Endodermal cell (in vitro differentiated cells): ENCODE data around the gene NCAM1. TPM values are rescaled to one million over a fixed set of nuclear protein-coding genes. Genes with fewer than 3 reads are reported as not detected.

ENCODE experiments used
- DNase-seq: peaks from one replicate; pipeline ENCODE4 v3.0.0-alpha.2; 2017
- H3K27ac ChIP-seq: 2 replicates; pipeline ENCODE4 v1.5.1; 2013; ENCODE audit warnings: mild to moderate bottlenecking, low read depth, low read length, moderate library complexity
- H3K27me3 ChIP-seq: 2 replicates; pipeline ENCODE4 v1.6.1; 2013; ENCODE audit warnings: mild to moderate bottlenecking, low read length, moderate library complexity; ENCODE audit not compliant: insufficient read depth, control insufficient read depth, poor library complexity, severe bottlenecking
- H3K36me3 ChIP-seq: 2 replicates; pipeline ENCODE4 v1.7.0; 2013; ENCODE audit warnings: mild to moderate bottlenecking, low read length, moderate library complexity; ENCODE audit not compliant: control insufficient read depth, insufficient read depth
- H3K4me1 ChIP-seq: one replicate; pipeline ENCODE4 v1.7.0; 2013; ENCODE audit warnings: low read length; ENCODE audit not compliant: control insufficient read depth, insufficient read depth
- H3K4me3 ChIP-seq: 2 replicates; pipeline ENCODE4 v1.5.1; 2013; ENCODE audit warnings: mild to moderate bottlenecking, low read length, moderate library complexity
- H3K9ac ChIP-seq: 2 replicates; pipeline ENCODE4 v1.6.1; 2013; ENCODE audit warnings: mild to moderate bottlenecking, low read length, moderate library complexity; ENCODE audit not compliant: poor library complexity, severe bottlenecking; ENCODE audit errors: extremely low read depth
- H3K9me3 ChIP-seq: 2 replicates; pipeline ENCODE4 v1.6.1; 2013; ENCODE audit warnings: mild to moderate bottlenecking, low read length, moderate library complexity; ENCODE audit not compliant: control insufficient read depth
- H3K27ac Mint-ChIP-seq: 2 replicates; pipeline ENCODE4 v1.8.0; 2020; ENCODE audit warnings: mixed read lengths
- H3K27me3 Mint-ChIP-seq: 2 replicates; pipeline ENCODE4 v1.8.0; 2021; ENCODE audit warnings: mild to moderate bottlenecking, mixed read lengths; ENCODE audit not compliant: insufficient read depth
- H3K36me3 Mint-ChIP-seq: 2 replicates; pipeline ENCODE4 v1.8.0; 2020; ENCODE audit warnings: low read depth, mixed read lengths
- H3K4me1 Mint-ChIP-seq: 2 replicates; pipeline ENCODE4 v1.8.0; 2020; ENCODE audit warnings: mixed read lengths
- H3K4me3 Mint-ChIP-seq: 2 replicates; pipeline ENCODE4 v1.8.0; 2020; ENCODE audit warnings: mild to moderate bottlenecking, moderate library complexity, mixed read lengths
- H3K9me3 Mint-ChIP-seq: 2 replicates; pipeline ENCODE4 v1.8.0; 2020; ENCODE audit warnings: mild to moderate bottlenecking, mixed read lengths
- WGBS, 2 experiments: methylation state at CpG; one replicate each; pipeline versions ENCODE4 v1.1.5 to v1.1.7; 2013; ENCODE audit warnings: missing lambda C conversion rate in 2 of 2, mixed read lengths in 1 of 2; ENCODE audit not compliant: insufficient coverage in 1 of 2, insufficient read length in 1 of 2; 5-methylcytosine and 5-hydroxymethylcytosine counted together
- total RNA-seq, 2 donors: library from RNA; stranded (reverse); fragmentation: NEBNext Ultra II Directional in 1 of 2; extraction: Animal tissue kit (Norgen Biotek cat#: 25700) in 1 of 2; gene quantifications; 2 replicates in 1 of 2; 3 replicates in 1 of 2; pipeline ENCODE4 v1.2.1, GENCODE V29; 2021
- TF ChIP-seq, protein P1 (sequence below): fragments of 200-600 bp; sonication (generic); conservative IDR thresholded peaks from 2 replicates; pipeline ENCODE4 v1.5.0; 2021; ENCODE audit warnings: antibody characterized with exemption, mild to moderate bottlenecking

NCAM1 gene
- total RNA-seq, 2 donors from 2014 or later: 1.6 to 2.9 TPM

DNA sequence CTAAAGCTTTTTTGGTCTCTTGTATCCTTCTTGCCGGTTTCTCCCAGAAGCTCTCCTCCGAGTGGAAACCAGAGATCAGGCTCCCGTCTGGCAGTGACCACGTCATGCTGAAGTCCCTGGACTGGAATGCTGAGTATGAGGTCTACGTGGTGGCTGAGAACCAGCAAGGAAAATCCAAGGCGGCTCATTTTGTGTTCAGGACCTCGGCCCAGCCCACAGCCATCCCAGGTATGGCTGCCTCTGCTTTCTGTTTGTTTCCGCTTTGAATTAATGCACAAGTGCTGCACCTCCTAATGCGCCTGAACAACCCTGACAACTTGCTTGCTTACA lies 298.8 kb downstream of the NCAM1 start:
- Histone ChIP-seq H3K9me3 (no peaks in the 10 kb centered on the region), H3K27ac (no peak overlapping the region), H3K4me3 (no peak overlapping the region), H3K36me3 (no peaks in the 10 kb centered on the region), H3K27me3 (no peaks in the 10 kb centered on the region), H3K9ac (no peak overlapping the region), H3K4me1 (no peaks in the 10 kb centered on the region)
- WGBS, 2 experiments: 91 to 97% methylated on average over 6 to 9 of the region's 9 CpGs
- no peak overlapping the region for H3K27ac Mint-ChIP-seq
- H3K4me3 Mint-ChIP-seq: no peak overlapping the region
- H3K36me3 Mint-ChIP-seq: no peaks in the 10 kb centered on the region
- H3K9me3 Mint-ChIP-seq: no peaks in the 10 kb centered on the region
- TF ChIP-seq, protein P1, sequence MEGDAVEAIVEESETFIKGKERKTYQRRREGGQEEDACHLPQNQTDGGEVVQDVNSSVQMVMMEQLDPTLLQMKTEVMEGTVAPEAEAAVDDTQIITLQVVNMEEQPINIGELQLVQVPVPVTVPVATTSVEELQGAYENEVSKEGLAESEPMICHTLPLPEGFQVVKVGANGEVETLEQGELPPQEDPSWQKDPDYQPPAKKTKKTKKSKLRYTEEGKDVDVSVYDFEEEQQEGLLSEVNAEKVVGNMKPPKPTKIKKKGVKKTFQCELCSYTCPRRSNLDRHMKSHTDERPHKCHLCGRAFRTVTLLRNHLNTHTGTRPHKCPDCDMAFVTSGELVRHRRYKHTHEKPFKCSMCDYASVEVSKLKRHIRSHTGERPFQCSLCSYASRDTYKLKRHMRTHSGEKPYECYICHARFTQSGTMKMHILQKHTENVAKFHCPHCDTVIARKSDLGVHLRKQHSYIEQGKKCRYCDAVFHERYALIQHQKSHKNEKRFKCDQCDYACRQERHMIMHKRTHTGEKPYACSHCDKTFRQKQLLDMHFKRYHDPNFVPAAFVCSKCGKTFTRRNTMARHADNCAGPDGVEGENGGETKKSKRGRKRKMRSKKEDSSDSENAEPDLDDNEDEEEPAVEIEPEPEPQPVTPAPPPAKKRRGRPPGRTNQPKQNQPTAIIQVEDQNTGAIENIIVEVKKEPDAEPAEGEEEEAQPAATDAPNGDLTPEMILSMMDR: no peak
- H3K4me1 Mint-ChIP-seq: no peaks in the 10 kb centered on the region
- DNase-seq: no peak
- H3K27me3 Mint-ChIP-seq: peaks cover 10% of the 10 kb centered on the region

DNA sequence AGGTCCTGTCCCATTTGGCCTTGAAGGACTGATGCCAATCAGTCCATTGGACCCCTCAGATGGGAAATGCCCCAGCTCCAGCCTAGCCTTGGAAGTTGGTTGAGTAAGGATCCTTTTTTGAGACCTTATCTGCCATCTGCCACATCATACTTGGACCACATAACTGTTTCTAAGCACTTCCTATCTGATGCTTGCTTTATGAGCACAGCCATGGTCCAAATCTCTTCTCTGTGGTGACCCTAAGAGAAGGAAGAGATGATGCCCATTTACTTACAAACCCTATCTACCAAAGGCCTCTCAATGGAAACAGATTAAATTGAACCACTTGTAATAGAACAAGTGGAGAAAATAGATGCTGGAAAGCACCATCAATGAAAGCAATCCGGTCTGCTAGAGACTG lies 299.3 kb downstream of the NCAM1 start:
- no peak for DNase-seq
- Histone ChIP-seq H3K9me3 (no peaks in the 10 kb centered on the region), H3K4me1 (no peaks in the 10 kb centered on the region), H3K36me3 (no peaks in the 10 kb centered on the region), H3K4me3 (no peak overlapping the region), H3K27me3 (no peaks in the 10 kb centered on the region), H3K27ac (no peak overlapping the region), H3K9ac (no peak overlapping the region)
- TF ChIP-seq, protein P1: no peak
- Mint-ChIP-seq H3K9me3 (no peaks in the 10 kb centered on the region), H3K4me3 (no peak overlapping the region), H3K4me1 (no peaks in the 10 kb centered on the region), H3K27me3 (peaks cover 10% of the 10 kb centered on the region), H3K27ac (no peak overlapping the region), H3K36me3 (no peaks in the 10 kb centered on the region)
- 87 to 91% methylated on average over 1 of the region's 1 CpG for WGBS, 2 experiments

DNA sequence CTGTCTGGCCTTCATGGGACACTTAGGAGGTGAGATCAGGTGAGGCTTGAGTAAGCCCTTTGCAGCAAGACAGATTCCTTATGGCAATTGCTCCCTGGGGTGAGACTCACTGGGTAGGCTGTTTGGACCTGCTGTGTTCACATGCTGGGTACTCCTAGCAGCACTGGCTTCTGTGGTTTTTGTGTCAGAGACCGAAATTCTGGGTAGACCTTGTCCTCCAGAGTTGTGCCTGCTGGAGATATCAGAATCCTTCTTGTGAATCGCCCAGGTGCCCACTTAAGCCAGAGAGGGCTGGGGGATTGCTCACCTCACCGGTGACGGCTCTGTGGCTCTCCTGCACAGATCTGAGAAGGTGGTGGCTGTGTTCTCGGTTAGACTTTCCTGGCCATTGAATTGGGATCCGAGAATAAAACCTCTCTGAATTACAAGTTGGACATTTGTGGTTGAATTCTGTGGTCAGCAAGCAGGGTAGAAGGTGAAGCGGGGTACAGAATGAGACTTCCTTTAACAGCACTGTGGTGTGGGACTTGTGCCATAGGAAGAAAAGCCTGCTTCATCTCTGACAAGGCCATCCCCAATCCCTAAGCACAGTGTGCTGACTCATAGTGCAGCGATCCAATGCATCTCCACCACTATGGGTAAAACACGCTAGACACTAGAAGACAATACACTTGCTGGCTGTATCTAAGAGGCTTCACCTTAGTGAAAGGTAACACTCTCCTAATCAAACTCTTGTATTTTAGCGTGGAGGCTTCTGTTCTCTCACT lies 300.7 kb downstream of the NCAM1 start:
- no peak overlapping the region for H3K9ac ChIP-seq

More for the DNA sequence above, 300.7 kb downstream of the NCAM1 start:
- H3K27me3 Mint-ChIP-seq: peaks cover 10% of the 10 kb centered on the region
- no peak overlapping the region for H3K4me3 Mint-ChIP-seq
- H3K27me3 ChIP-seq: no peaks in the 10 kb centered on the region
- no peak overlapping the region for H3K4me3 ChIP-seq
- peaks cover 4% of the 10 kb centered on the region for H3K4me1 Mint-ChIP-seq
- H3K27ac Mint-ChIP-seq: no peak overlapping the region
- H3K9me3 Mint-ChIP-seq: no peaks in the 10 kb centered on the region
- no peak overlapping the region for H3K27ac ChIP-seq
- no peaks in the 10 kb centered on the region for H3K36me3 ChIP-seq
- WGBS, 2 experiments: 90 to 93% methylated on average over 10 of the region's 10 CpGs
- TF ChIP-seq, protein P1: no peak
- DNase-seq: no peak
- no peaks in the 10 kb centered on the region for H3K9me3 ChIP-seq
- H3K36me3 Mint-ChIP-seq: no peaks in the 10 kb centered on the region
- H3K4me1 ChIP-seq: no peaks in the 10 kb centered on the region
